ENCODE results near the gene CMPK1. TPM values are rescaled to one million over a fixed set of nuclear protein-coding genes. Genes with fewer than 3 reads are reported as not detected.

The CMPK1 gene
- total RNA-seq, 1 experiment from 2014 or later = 36.3 TPM

DNA sequence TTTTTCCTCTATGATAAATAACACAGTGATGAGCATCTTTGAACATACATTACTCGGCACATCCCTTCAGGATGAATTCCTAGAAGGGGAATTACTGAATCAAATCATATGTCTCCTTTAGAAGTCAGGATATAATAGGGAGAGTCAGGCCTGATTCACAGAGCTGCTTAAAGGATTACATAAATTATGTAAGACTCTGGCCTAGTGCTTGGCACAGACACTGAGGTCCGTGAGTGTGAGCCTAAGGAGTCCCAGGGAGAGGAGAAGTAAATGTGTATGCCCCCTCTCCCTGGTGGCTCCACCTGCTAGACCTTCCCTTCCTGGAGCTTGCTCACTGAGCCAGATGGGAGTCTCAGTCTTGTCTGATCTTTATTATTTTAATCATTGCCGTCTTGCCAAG, 73.9 kb downstream of the CMPK1 start:
- H3K4me3 Mint-ChIP-seq = no peak overlapping the region
- TF ChIP-seq ELF4 (CRISPR knock-in tag; IDR thresholded peaks at IDR 0.05; ENCODE audit: low read depth) (no peak), ATF1 (CRISPR knock-in tag; IDR thresholded peaks at IDR 0.05) (no peak), TEAD1 (CRISPR knock-in tag; IDR thresholded peaks at IDR 0.05) (no peak), ZNF138 (CRISPR knock-in tag; conservative IDR thresholded peaks at IDR 0.05) (no peak)
- TF ChIP-seq, protein P1, sequence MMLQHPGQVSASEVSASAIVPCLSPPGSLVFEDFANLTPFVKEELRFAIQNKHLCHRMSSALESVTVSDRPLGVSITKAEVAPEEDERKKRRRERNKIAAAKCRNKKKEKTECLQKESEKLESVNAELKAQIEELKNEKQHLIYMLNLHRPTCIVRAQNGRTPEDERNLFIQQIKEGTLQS (CRISPR knock-in tag; conservative IDR thresholded peaks at IDR 0.05) = no peak
- TF ChIP-seq, protein P2, sequence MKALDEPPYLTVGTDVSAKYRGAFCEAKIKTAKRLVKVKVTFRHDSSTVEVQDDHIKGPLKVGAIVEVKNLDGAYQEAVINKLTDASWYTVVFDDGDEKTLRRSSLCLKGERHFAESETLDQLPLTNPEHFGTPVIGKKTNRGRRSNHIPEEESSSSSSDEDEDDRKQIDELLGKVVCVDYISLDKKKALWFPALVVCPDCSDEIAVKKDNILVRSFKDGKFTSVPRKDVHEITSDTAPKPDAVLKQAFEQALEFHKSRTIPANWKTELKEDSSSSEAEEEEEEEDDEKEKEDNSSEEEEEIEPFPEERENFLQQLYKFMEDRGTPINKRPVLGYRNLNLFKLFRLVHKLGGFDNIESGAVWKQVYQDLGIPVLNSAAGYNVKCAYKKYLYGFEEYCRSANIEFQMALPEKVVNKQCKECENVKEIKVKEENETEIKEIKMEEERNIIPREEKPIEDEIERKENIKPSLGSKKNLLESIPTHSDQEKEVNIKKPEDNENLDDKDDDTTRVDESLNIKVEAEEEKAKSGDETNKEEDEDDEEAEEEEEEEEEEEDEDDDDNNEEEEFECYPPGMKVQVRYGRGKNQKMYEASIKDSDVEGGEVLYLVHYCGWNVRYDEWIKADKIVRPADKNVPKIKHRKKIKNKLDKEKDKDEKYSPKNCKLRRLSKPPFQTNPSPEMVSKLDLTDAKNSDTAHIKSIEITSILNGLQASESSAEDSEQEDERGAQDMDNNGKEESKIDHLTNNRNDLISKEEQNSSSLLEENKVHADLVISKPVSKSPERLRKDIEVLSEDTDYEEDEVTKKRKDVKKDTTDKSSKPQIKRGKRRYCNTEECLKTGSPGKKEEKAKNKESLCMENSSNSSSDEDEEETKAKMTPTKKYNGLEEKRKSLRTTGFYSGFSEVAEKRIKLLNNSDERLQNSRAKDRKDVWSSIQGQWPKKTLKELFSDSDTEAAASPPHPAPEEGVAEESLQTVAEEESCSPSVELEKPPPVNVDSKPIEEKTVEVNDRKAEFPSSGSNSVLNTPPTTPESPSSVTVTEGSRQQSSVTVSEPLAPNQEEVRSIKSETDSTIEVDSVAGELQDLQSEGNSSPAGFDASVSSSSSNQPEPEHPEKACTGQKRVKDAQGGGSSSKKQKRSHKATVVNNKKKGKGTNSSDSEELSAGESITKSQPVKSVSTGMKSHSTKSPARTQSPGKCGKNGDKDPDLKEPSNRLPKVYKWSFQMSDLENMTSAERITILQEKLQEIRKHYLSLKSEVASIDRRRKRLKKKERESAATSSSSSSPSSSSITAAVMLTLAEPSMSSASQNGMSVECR (CRISPR knock-in tag; IDR thresholded peaks at IDR 0.05; ENCODE audit: borderline replicate concordance) = no peak
- H3K4me1 Mint-ChIP-seq = no peaks in the 10 kb centered on the region
- POLR2A ChIA-PET = no interaction called here
- ATAC-seq (no peak), DNase-seq (ENCODE audit: low spot score) (no peak)
- no peak overlapping the region for H3K27ac Mint-ChIP-seq
- no peaks in the 10 kb centered on the region for H3K36me3 Mint-ChIP-seq
- peaks cover 43% of the 10 kb centered on the region for H3K27me3 Mint-ChIP-seq (ENCODE audit: low read depth)
- CTCF ChIA-PET = interaction anchor here (0.6 to 3.5 kb wide), 4 partner anchors 19 to 214 kb away, joined by 3 to 10 read pairs (median 3); partner anchors contain the start of gene FOXD2
- H3K9me3 Mint-ChIP-seq = no peaks in the 10 kb centered on the region

DNA sequence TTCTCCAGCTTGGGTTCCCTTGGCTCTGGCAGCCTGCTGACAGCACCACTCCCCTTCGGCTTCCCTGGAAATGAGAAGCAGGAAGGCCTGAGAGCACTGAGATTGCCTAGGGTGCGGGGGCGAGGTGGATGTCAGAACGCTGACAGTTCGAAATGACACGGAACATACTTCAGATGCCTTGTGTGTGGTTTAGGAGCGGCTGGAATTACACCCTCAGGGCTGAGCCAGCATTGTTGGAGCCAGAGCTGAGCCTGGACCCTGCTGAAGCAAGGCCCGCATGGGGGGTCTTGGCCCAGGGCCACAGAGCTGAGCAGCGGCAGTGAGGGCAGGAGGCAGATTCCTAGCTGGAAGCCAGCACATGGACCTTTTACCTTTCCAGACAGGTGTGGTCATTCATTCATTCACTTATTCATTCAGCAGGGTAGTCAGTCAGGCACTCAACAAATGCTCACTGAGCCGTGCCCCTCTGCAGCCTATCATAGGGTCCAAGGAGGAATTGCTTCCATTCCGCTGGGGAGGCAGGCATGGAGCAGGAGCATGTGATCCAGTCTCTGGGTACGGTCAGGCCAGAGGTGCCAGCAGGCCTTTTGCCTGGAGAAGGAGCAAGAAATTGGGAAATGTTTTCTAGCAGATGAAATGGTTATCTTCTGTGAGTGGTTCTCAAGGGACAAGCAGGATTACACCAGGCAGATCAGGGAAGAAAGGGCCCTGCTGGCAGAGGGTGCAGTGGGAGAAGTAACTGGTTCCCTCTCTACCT, 75.9 kb downstream of the CMPK1 start:
- POLR2A ChIA-PET = no interaction called here
- peaks cover 52% of the 10 kb centered on the region for H3K27me3 Mint-ChIP-seq (ENCODE audit: low read depth)
- ATAC-seq (no peak), DNase-seq (ENCODE audit: low spot score) (no peak)
- no peak overlapping the region for H3K4me3 Mint-ChIP-seq
- no peaks in the 10 kb centered on the region for H3K36me3 Mint-ChIP-seq
- CTCF ChIA-PET = interaction anchor here (1.1 to 3.5 kb wide), 3 partner anchors 21 to 24 kb away, joined by 4 to 10 read pairs (median 5); no protein-coding TSS in a partner anchor
- H3K27ac Mint-ChIP-seq = no peak overlapping the region
- H3K9me3 Mint-ChIP-seq = no peaks in the 10 kb centered on the region
- H3K4me1 Mint-ChIP-seq = no peaks in the 10 kb centered on the region
- TF ChIP-seq TCF7 (CRISPR knock-in tag; IDR thresholded peaks at IDR 0.05; ENCODE audit: low read depth) = no peak
- TF ChIP-seq, protein P3, sequence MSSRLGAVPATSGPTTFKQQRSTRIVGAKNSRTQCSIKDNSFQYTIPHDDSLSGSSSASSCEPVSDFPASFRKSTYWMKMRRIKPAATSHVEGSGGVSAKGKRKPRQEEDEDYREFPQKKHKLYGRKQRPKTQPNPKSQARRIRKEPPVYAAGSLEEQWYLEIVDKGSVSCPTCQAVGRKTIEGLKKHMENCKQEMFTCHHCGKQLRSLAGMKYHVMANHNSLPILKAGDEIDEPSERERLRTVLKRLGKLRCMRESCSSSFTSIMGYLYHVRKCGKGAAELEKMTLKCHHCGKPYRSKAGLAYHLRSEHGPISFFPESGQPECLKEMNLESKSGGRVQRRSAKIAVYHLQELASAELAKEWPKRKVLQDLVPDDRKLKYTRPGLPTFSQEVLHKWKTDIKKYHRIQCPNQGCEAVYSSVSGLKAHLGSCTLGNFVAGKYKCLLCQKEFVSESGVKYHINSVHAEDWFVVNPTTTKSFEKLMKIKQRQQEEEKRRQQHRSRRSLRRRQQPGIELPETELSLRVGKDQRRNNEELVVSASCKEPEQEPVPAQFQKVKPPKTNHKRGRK (CRISPR knock-in tag; IDR thresholded peaks at IDR 0.05; ENCODE audit: borderline replicate concordance) = no peak
- TF ChIP-seq ATF1 (CRISPR knock-in tag; IDR thresholded peaks at IDR 0.05) = no peak
- no peak for TF ChIP-seq PRRX2 (CRISPR knock-in tag; IDR thresholded peaks at IDR 0.05)
- TF ChIP-seq, protein P4, sequence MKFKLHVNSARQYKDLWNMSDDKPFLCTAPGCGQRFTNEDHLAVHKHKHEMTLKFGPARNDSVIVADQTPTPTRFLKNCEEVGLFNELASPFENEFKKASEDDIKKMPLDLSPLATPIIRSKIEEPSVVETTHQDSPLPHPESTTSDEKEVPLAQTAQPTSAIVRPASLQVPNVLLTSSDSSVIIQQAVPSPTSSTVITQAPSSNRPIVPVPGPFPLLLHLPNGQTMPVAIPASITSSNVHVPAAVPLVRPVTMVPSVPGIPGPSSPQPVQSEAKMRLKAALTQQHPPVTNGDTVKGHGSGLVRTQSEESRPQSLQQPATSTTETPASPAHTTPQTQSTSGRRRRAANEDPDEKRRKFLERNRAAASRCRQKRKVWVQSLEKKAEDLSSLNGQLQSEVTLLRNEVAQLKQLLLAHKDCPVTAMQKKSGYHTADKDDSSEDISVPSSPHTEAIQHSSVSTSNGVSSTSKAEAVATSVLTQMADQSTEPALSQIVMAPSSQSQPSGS (CRISPR knock-in tag; IDR thresholded peaks at IDR 0.05; ENCODE audit: borderline replicate concordance, low read depth) = no peak
- TF ChIP-seq SMAD4 (CRISPR knock-in tag; IDR thresholded peaks at IDR 0.05) = no peak
- TF ChIP-seq MXD4 (CRISPR knock-in tag; IDR thresholded peaks at IDR 0.05; ENCODE audit: borderline replicate concordance) = no peak
- TF ChIP-seq, protein P1 (CRISPR knock-in tag; conservative IDR thresholded peaks at IDR 0.05) = no peak
- no peak for TF ChIP-seq NFE2L1 (CRISPR knock-in tag; IDR thresholded peaks at IDR 0.05)
- no peak for TF ChIP-seq ESRRA (CRISPR knock-in tag; IDR thresholded peaks at IDR 0.05; ENCODE audit: borderline replicate concordance)
- TF ChIP-seq, protein P5, sequence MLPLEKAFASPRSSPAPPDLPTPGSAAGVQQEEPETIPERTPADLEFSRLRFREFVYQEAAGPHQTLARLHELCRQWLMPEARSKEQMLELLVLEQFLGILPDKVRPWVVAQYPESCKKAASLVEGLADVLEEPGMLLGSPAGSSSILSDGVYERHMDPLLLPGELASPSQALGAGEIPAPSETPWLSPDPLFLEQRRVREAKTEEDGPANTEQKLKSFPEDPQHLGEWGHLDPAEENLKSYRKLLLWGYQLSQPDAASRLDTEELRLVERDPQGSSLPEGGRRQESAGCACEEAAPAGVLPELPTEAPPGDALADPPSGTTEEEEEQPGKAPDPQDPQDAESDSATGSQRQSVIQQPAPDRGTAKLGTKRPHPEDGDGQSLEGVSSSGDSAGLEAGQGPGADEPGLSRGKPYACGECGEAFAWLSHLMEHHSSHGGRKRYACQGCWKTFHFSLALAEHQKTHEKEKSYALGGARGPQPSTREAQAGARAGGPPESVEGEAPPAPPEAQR (CRISPR knock-in tag; IDR thresholded peaks at IDR 0.05) = no peak
- TF ChIP-seq, protein P6, sequence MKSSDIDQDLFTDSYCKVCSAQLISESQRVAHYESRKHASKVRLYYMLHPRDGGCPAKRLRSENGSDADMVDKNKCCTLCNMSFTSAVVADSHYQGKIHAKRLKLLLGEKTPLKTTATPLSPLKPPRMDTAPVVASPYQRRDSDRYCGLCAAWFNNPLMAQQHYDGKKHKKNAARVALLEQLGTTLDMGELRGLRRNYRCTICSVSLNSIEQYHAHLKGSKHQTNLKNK (CRISPR knock-in tag; IDR thresholded peaks at IDR 0.05) = no peak
- TF ChIP-seq TEAD1 (CRISPR knock-in tag; IDR thresholded peaks at IDR 0.05) = no peak
- TF ChIP-seq, protein P7, sequence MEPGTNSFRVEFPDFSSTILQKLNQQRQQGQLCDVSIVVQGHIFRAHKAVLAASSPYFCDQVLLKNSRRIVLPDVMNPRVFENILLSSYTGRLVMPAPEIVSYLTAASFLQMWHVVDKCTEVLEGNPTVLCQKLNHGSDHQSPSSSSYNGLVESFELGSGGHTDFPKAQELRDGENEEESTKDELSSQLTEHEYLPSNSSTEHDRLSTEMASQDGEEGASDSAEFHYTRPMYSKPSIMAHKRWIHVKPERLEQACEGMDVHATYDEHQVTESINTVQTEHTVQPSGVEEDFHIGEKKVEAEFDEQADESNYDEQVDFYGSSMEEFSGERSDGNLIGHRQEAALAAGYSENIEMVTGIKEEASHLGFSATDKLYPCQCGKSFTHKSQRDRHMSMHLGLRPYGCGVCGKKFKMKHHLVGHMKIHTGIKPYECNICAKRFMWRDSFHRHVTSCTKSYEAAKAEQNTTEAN (CRISPR knock-in tag; IDR thresholded peaks at IDR 0.05) = no peak
- TF ChIP-seq, protein P8, sequence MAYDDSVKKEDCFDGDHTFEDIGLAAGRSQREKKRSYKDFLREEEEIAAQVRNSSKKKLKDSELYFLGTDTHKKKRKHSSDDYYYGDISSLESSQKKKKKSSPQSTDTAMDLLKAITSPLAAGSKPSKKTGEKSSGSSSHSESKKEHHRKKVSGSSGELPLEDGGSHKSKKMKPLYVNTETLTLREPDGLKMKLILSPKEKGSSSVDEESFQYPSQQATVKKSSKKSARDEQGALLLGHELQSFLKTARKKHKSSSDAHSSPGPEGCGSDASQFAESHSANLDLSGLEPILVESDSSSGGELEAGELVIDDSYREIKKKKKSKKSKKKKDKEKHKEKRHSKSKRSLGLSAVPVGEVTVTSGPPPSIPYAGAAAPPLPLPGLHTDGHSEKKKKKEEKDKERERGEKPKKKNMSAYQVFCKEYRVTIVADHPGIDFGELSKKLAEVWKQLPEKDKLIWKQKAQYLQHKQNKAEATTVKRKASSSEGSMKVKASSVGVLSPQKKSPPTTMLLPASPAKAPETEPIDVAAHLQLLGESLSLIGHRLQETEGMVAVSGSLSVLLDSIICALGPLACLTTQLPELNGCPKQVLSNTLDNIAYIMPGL (CRISPR knock-in tag; IDR thresholded peaks at IDR 0.05) = no peak
- no peak for TF ChIP-seq GABPB1 (CRISPR knock-in tag; IDR thresholded peaks at IDR 0.05)
- TF ChIP-seq IRF2 (CRISPR knock-in tag; IDR thresholded peaks at IDR 0.05; ENCODE audit: borderline replicate concordance, low read depth) = no peak

Data from WTC11 (cell line).